ENCODE data around the gene TMEM184C. TPM values are rescaled to one million over a fixed set of nuclear protein-coding genes. Genes with fewer than 3 reads are reported as not detected.

Gene TMEM184C
- total and polyA plus RNA-seq, 2 of the 8 experiments (the other 6 are each of a cell fraction or from before 2014, with no cell fraction given): 11.1 to 42.4 TPM

GRCh38 chr4:147645099-147645498, 27.9 kb downstream of the TMEM184C start:
- no peaks in the 10 kb centered on the region for H3K9me3 ChIP-seq (ENCODE audit: insufficient read depth in 2 of 2, low read depth in 1 of 2, low read length in 1 of 2)
- no peak overlapping the region for H2BK12ac ChIP-seq (ENCODE audit: low read depth, low read length)
- FAIRE-seq: no peak
- ChIA-PET CTCF (ENCODE audit: partially characterized antibody) (interaction anchor here (0.8 to 1.0 kb wide), 3 partner anchors 21 to 222 kb away, joined by 3 to 5 read pairs (median 3); no protein-coding TSS in a partner anchor), POLR2A (ENCODE audit: partially characterized antibody) (interaction anchor here (2.1 kb wide), 1 partner anchor 27 kb away, joined by 5 read pairs; the partner anchor contains the start of gene TMEM184C)
- H2BK20ac ChIP-seq (ENCODE audit: low read length): no peak overlapping the region
- H2BK15ac ChIP-seq (ENCODE audit: low read length): no peak overlapping the region
- H2AFZ ChIP-seq (ENCODE audit: low read length): no peak overlapping the region
- no peak overlapping the region for H2BK5ac ChIP-seq (ENCODE audit: low read depth, low read length)
- H3K56ac ChIP-seq (replicated peaks; ENCODE audit: insufficient read length, low read depth, low read length): no peak overlapping the region
- no peak overlapping the region for H3K4me2 ChIP-seq (ENCODE audit: insufficient read depth in 1 of 2, low read depth in 2 of 2, low read length in 2 of 2)
- H4K20me1 ChIP-seq (replicated peaks in 1 of 2; ENCODE audit: control insufficient read depth in 1 of 2, insufficient read depth in 2 of 2, low read length in 2 of 2): no peaks in the 10 kb centered on the region
- H3K4ac ChIP-seq (replicated peaks; ENCODE audit: insufficient read length, low read depth, low read length): no peak overlapping the region
- no peak overlapping the region for H3K27ac ChIP-seq (ENCODE audit: low read depth, low read length)
- no peak overlapping the region for H3K9ac ChIP-seq (replicated peaks in 1 of 4; ENCODE audit: extremely low read depth in 1 of 4, low read depth in 3 of 4, low read length in 3 of 4)
- no peak overlapping the region for H4K8ac ChIP-seq (ENCODE audit: extremely low read depth, insufficient read depth, low read length)
- H4K91ac ChIP-seq (replicated peaks; ENCODE audit: insufficient read length, low read length): no peak overlapping the region
- DNase-seq (ENCODE audit: low read depth in 1 of 2, low spot score in 2 of 2): no peak
- H3K27me3 ChIP-seq (replicated peaks in 1 of 4; ENCODE audit: control insufficient read depth in 3 of 4, extremely low read depth in 1 of 4, insufficient read depth in 3 of 4, low read length in 3 of 4): no peaks in the 10 kb centered on the region
- peaks cover 0 to 12% of the 10 kb centered on the region in 2 experiments; a peak in 1 of 4 replicates for H3K79me2 ChIP-seq (ENCODE audit: control insufficient read depth in 1 of 2, insufficient read depth in 2 of 2, low read length in 2 of 2)
- H4K5ac ChIP-seq (ENCODE audit: insufficient read length, low read depth, low read length): no peak overlapping the region
- H3K36me3 ChIP-seq (ENCODE audit: control insufficient read depth in 2 of 4, insufficient read depth in 4 of 4, low read length in 3 of 4): peaks cover 0 to 11% (median 3%) of the 10 kb centered on the region in 4 experiments; a peak in 4 of 8 replicates
- no peak overlapping the region for H2AK5ac ChIP-seq (ENCODE audit: low read depth, low read length)
- no peaks in the 10 kb centered on the region for H3K23me2 ChIP-seq (ENCODE audit: low read depth, low read length)
- H3K79me1 ChIP-seq (ENCODE audit: low read depth, low read length): no peaks in the 10 kb centered on the region; the same call in 1 of the 2 replicates
- H3K4me3 ChIP-seq (ENCODE audit: extremely low read depth in 1 of 4, insufficient read depth in 2 of 4, low read depth in 3 of 4, low read length in 4 of 4): no peak overlapping the region
- no peak overlapping the region for H3K14ac ChIP-seq (ENCODE audit: insufficient read length)
- H3K23ac ChIP-seq (ENCODE audit: insufficient read length): no peak overlapping the region
- TF ChIP-seq, protein P1, sequence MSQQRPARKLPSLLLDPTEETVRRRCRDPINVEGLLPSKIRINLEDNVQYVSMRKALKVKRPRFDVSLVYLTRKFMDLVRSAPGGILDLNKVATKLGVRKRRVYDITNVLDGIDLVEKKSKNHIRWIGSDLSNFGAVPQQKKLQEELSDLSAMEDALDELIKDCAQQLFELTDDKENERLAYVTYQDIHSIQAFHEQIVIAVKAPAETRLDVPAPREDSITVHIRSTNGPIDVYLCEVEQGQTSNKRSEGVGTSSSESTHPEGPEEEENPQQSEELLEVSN (IDR thresholded peaks at IDR 0.05): no peak
- TF ChIP-seq SP2 (IDR thresholded peaks at IDR 0.05; ENCODE audit: low read length) (no peak), GABPA (IDR thresholded peaks at IDR 0.05; ENCODE audit: borderline replicate concordance, insufficient read depth, low read length) (no peak), RBBP5 (IDR thresholded peaks at IDR 0.05; ENCODE audit: borderline replicate concordance, low read depth, low read length) (no peak), RNF2 (IDR thresholded peaks at IDR 0.05; ENCODE audit: borderline replicate concordance, low read depth, low read length, missing control alignments, poor library complexity, severe bottlenecking) (no peak), TCF12 (IDR thresholded peaks at IDR 0.05; ENCODE audit: low read depth, low read length) (no peak), POU5F1 (IDR thresholded peaks at IDR 0.05; ENCODE audit: low read depth, low read length) (no peak), CHD1 (IDR thresholded peaks at IDR 0.05; ENCODE audit: low read depth, low read length) (no peak), JUND (IDR thresholded peaks at IDR 0.05; ENCODE audit: low read length) (no peak), KDM1A (IDR thresholded peaks at IDR 0.05; ENCODE audit: borderline replicate concordance, low read length) (no peak)
- TF ChIP-seq, protein P2, sequence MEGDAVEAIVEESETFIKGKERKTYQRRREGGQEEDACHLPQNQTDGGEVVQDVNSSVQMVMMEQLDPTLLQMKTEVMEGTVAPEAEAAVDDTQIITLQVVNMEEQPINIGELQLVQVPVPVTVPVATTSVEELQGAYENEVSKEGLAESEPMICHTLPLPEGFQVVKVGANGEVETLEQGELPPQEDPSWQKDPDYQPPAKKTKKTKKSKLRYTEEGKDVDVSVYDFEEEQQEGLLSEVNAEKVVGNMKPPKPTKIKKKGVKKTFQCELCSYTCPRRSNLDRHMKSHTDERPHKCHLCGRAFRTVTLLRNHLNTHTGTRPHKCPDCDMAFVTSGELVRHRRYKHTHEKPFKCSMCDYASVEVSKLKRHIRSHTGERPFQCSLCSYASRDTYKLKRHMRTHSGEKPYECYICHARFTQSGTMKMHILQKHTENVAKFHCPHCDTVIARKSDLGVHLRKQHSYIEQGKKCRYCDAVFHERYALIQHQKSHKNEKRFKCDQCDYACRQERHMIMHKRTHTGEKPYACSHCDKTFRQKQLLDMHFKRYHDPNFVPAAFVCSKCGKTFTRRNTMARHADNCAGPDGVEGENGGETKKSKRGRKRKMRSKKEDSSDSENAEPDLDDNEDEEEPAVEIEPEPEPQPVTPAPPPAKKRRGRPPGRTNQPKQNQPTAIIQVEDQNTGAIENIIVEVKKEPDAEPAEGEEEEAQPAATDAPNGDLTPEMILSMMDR (IDR thresholded peaks at IDR 0.05; ENCODE audit: control extremely low read depth in 1 of 3, insufficient read depth in 1 of 3, low read depth in 1 of 3, low read length in 3 of 3): no peak
- H3K4me1 ChIP-seq (replicated peaks in 1 of 4; ENCODE audit: control insufficient read depth in 3 of 4, insufficient read depth in 4 of 4, low read length in 3 of 4): peaks cover 0 to 3% (median 0%) of the 10 kb centered on the region in 4 experiments; a peak in 1 of 7 replicates
- no peak overlapping the region for H2BK120ac ChIP-seq (replicated peaks; ENCODE audit: low read depth, low read length)
- H3K18ac ChIP-seq (ENCODE audit: extremely low read depth, low read length): no peak overlapping the region

Data from H1 (cell line).